ENCODE results near the gene C17orf113.

Gene C17orf113

DNA sequence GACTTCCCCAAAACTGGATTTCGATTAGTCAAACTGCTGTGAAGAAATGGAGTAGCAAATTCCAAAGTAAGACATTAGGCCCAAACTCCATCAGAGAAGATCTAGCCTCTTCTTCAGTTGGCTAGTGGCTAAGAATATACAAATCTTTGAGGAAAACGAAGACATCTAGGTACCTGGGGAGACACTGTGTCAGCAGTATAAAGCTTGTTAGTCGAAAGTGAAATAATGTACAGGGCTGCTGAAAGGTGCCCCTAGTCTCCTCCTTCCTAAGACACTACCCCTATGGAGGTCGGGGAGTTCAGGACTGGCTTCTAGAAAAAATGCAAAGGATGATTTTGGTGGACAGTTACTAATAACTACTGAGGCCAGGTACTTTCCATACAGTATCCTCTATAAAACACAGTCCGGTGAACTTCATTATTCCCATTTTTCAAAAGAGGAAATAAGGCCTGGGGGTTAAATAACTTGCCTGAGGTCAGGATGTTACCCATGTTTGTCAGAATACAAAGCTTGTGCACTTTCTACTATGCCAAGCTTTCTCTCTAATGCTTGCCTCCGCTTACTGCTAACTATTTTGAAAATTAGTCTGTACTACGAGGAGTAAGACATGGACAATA, 48.1 kb downstream of the C17orf113 start:
- H3K9me3 ChIP-seq (ENCODE audit: control insufficient read depth in 2 of 2, low read length in 2 of 2), result no peaks in the 10 kb centered on the region
- no peak overlapping the region for H3K27ac ChIP-seq (ENCODE audit: low read depth in 2 of 2, low read length in 2 of 2)
- peak overlapping the region in 1 of 2 donors; percentile 19 for H3K9ac ChIP-seq (ENCODE audit: low read depth in 1 of 2, low read length in 2 of 2)
- no peaks in the 10 kb centered on the region for H3K27me3 ChIP-seq (ENCODE audit: control insufficient read depth in 2 of 2, insufficient read depth in 2 of 2, low read length in 2 of 2)
- peaks cover 19 to 26% of the 10 kb centered on the region in 2 donors for H3K36me3 ChIP-seq (ENCODE audit: control insufficient read depth in 2 of 2, insufficient read depth in 2 of 2, low read length in 2 of 2)
- peaks cover 7 to 35% of the 10 kb centered on the region in 2 donors for H3K4me1 ChIP-seq (ENCODE audit: control insufficient read depth in 2 of 2, insufficient read depth in 2 of 2, low read length in 2 of 2)
- no peak overlapping the region for H3K4me3 ChIP-seq (ENCODE audit: low read length in 2 of 2)

DNA sequence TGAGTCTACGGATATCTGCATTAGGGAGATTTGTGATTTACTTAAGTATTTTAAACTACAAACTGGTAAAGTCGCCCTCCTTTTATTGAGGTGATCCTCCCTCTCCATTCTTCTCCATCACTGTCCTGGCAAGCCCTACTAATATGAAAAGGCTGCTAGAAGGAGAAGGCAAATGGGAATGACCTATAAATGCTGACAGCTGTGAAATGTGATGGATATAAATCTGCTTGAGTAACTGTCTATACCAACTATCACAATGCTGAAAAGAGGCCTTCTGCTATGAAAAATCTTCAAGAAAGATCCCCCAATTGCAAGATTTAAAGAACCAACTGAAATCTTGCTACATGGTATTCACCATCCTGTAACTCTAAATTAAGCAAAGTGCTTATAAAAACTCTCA, 48.7 kb downstream of the C17orf113 start:
- H3K9ac ChIP-seq (ENCODE audit: low read depth in 1 of 2, low read length in 2 of 2), result peak overlapping the region in 1 of 2 donors; percentile 19
- no peak overlapping the region for H3K27ac ChIP-seq (ENCODE audit: low read depth in 2 of 2, low read length in 2 of 2)
- no peaks in the 10 kb centered on the region for H3K27me3 ChIP-seq (ENCODE audit: control insufficient read depth in 2 of 2, insufficient read depth in 2 of 2, low read length in 2 of 2)
- H3K4me1 ChIP-seq (ENCODE audit: control insufficient read depth in 2 of 2, insufficient read depth in 2 of 2, low read length in 2 of 2), result peaks cover 7 to 35% of the 10 kb centered on the region in 2 donors
- no peaks in the 10 kb centered on the region for H3K9me3 ChIP-seq (ENCODE audit: control insufficient read depth in 2 of 2, low read length in 2 of 2)
- peaks cover 24 to 30% of the 10 kb centered on the region in 2 donors for H3K36me3 ChIP-seq (ENCODE audit: control insufficient read depth in 2 of 2, insufficient read depth in 2 of 2, low read length in 2 of 2)
- H3K4me3 ChIP-seq (ENCODE audit: low read length in 2 of 2), result no peak overlapping the region

DNA sequence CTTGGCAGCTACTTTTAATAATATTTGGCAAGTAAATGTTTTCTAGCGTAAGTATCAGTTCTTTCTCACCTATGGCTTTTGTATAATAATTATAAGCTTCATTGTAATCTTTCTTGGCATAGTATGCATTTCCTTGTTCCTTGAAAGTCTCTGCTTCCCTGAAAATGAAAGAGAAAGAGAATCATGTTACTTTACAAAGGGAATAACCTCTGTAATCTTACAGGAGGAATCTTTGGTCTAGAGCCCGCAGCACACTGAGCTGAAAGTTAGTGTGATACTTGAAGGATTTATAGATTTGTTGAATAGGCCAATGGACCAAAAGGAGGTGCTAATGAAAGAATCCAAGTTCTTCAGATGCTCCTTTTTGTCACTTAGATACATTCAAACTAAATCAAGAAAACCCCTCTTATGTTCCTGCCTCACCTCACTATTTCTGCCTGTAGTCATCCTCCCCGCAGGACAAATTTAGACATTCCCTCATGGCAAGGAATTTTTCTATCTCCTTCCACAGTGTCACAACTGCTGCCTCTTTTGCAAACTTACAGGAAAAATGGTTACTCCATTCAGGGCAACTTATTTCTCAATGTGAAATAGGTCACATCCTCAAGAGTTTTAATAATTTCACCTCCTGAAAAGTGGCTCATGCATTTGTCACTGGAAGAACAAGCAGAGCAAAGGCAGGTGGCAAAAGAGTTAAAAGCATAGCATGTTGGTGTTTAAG, 49.8 kb downstream of the C17orf113 start:
- peaks cover 33 to 42% of the 10 kb centered on the region in 2 donors for H3K36me3 ChIP-seq (ENCODE audit: control insufficient read depth in 2 of 2, insufficient read depth in 2 of 2, low read length in 2 of 2)
- peak overlapping the region in 1 of 2 donors; percentile 34 for H3K9ac ChIP-seq (ENCODE audit: low read depth in 1 of 2, low read length in 2 of 2)
- peak overlapping the region; percentile 61 to 79 for H3K27ac ChIP-seq (ENCODE audit: low read depth in 2 of 2, low read length in 2 of 2)

DNA sequence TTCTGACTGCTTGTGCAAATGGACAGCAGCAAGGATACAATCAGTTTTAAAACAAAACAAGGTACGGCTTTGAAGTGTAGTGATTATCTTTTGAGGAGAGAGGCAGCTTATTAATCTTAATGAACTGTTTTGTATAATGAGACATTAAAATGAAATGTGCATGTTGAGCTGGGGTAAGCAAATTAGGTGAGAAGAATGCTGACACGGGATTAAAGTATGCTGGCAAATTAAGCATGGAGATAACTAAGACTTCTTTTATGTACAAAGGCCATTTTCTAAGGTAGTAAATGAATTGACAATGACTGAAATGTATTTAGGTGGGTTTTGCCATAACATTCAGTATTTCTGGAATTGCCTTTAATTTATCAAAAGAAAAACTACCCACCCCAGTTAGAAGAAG, 51.9 kb downstream of the C17orf113 start:
- peaks cover 48 to 54% of the 10 kb centered on the region in 2 donors for H3K36me3 ChIP-seq (ENCODE audit: control insufficient read depth in 2 of 2, insufficient read depth in 2 of 2, low read length in 2 of 2)

More for the DNA sequence above, 49.8 kb downstream of the C17orf113 start:
- Histone ChIP-seq H3K4me3 (ENCODE audit: low read length in 2 of 2) (no peak overlapping the region), H3K27me3 (ENCODE audit: control insufficient read depth in 2 of 2, insufficient read depth in 2 of 2, low read length in 2 of 2) (no peaks in the 10 kb centered on the region), H3K4me1 (ENCODE audit: control insufficient read depth in 2 of 2, insufficient read depth in 2 of 2, low read length in 2 of 2) (peaks cover 7 to 35% of the 10 kb centered on the region in 2 donors), H3K9me3 (ENCODE audit: control insufficient read depth in 2 of 2, low read length in 2 of 2) (no peaks in the 10 kb centered on the region)

DNA sequence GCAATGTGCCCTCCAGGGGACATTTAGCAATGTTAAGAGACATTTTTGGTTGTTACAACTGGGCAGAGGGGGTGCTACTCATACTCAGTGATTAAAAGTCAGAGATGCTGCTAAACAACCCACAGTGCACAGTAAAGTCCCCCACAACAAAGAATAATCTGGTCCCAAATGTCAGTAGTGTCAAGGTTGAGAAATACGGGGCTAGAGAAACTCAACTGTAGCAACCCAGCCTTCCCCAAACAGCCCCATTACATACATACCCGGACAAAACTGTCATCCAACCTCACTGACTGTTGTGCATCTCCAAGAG, 53.6 kb downstream of the C17orf113 start:
- H3K27me3 ChIP-seq (ENCODE audit: control insufficient read depth in 2 of 2, insufficient read depth in 2 of 2, low read length in 2 of 2), result no peaks in the 10 kb centered on the region
- no peak overlapping the region for H3K4me3 ChIP-seq (ENCODE audit: low read length in 2 of 2)
- no peak overlapping the region for H3K9ac ChIP-seq (ENCODE audit: low read depth in 1 of 2, low read length in 2 of 2)
- H3K4me1 ChIP-seq (ENCODE audit: control insufficient read depth in 2 of 2, insufficient read depth in 2 of 2, low read length in 2 of 2), result peaks cover 0 to 17% of the 10 kb centered on the region in 2 donors
- no peaks in the 10 kb centered on the region for H3K9me3 ChIP-seq (ENCODE audit: control insufficient read depth in 2 of 2, low read length in 2 of 2)
- peaks cover 56 to 59% of the 10 kb centered on the region in 2 donors for H3K36me3 ChIP-seq (ENCODE audit: control insufficient read depth in 2 of 2, insufficient read depth in 2 of 2, low read length in 2 of 2)
- no peak overlapping the region for H3K27ac ChIP-seq (ENCODE audit: low read depth in 2 of 2, low read length in 2 of 2)

More for the DNA sequence above, 51.9 kb downstream of the C17orf113 start:
- Histone ChIP-seq H3K4me3 (ENCODE audit: low read length in 2 of 2) (no peak overlapping the region), H3K27me3 (ENCODE audit: control insufficient read depth in 2 of 2, insufficient read depth in 2 of 2, low read length in 2 of 2) (no peaks in the 10 kb centered on the region), H3K27ac (ENCODE audit: low read depth in 2 of 2, low read length in 2 of 2) (no peak overlapping the region), H3K4me1 (ENCODE audit: control insufficient read depth in 2 of 2, insufficient read depth in 2 of 2, low read length in 2 of 2) (peaks cover 7 to 27% of the 10 kb centered on the region in 2 donors), H3K9me3 (ENCODE audit: control insufficient read depth in 2 of 2, low read length in 2 of 2) (no peaks in the 10 kb centered on the region), H3K9ac (ENCODE audit: low read depth in 1 of 2, low read length in 2 of 2) (no peak overlapping the region)

DNA sequence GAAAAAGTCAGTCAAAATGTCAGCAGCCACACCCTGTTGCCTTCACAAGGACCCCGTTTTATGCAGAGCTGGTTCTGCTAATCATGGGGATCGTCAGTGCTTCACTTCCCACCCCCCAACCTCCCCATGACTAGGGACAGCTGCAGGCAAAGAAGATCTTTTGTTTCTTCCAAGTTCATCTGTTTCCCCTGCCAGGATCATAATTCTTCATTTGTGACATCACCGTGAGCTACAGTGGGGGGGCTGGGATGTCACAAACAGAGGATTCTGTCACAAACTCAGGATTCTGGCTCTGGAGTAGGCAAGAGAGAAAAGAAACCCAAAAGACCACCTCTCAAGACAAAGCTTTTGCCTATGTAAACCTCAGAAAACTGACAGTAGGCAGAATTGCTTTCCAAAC, 57.8 kb downstream of the C17orf113 start:
- Histone ChIP-seq H3K27me3 (ENCODE audit: control insufficient read depth in 2 of 2, insufficient read depth in 2 of 2, low read length in 2 of 2) (no peaks in the 10 kb centered on the region), H3K36me3 (ENCODE audit: control insufficient read depth in 2 of 2, insufficient read depth in 2 of 2, low read length in 2 of 2) (peaks cover 58 to 76% of the 10 kb centered on the region in 2 donors), H3K4me3 (ENCODE audit: low read length in 2 of 2) (no peak overlapping the region), H3K9ac (ENCODE audit: low read depth in 1 of 2, low read length in 2 of 2) (no peak overlapping the region), H3K4me1 (ENCODE audit: control insufficient read depth in 2 of 2, insufficient read depth in 2 of 2, low read length in 2 of 2) (peaks cover 7 to 25% of the 10 kb centered on the region in 2 donors), H3K27ac (ENCODE audit: low read depth in 2 of 2, low read length in 2 of 2) (no peak overlapping the region), H3K9me3 (ENCODE audit: control insufficient read depth in 2 of 2, low read length in 2 of 2) (no peaks in the 10 kb centered on the region)

DNA sequence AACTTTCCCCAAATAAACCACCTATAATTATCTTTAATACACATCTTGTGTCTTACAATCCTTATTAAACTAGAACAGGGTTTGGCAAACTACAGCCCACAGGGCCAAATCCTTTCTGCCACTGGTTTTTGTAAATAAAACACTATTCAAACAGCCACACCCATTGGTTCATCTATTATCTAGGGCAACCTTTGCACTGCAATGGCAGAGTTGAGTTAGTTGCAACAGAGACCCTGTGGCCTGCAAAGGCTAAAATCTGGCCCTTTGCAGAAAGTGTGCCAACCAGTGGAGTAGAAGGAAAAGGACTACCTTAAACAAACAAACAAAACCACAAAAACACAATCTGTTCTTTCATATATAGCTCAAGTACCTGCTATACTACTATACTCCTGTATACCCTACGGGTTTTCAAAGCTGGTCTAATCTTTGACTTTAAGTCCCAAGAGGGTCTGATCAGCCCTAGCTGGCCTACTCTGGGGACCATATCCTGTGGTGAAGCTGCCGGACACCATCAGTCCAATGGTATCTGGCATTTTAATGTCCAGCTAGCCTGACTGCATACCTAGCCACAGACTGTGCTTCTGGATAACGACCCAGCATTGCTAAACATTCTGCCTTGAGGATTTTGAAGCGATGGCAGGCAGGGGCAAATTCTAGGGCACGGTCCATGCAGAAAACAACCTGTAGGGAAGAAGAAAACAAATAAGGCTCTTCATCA, 60.5 kb downstream of the C17orf113 start:
- Histone ChIP-seq H3K9ac (ENCODE audit: low read depth in 1 of 2, low read length in 2 of 2) (no peak overlapping the region), H3K27me3 (ENCODE audit: control insufficient read depth in 2 of 2, insufficient read depth in 2 of 2, low read length in 2 of 2) (no peaks in the 10 kb centered on the region), H3K4me3 (ENCODE audit: low read length in 2 of 2) (peak overlapping the region in 1 of 2 donors; percentile 15), H3K36me3 (ENCODE audit: control insufficient read depth in 2 of 2, insufficient read depth in 2 of 2, low read length in 2 of 2) (peaks cover 54 to 67% of the 10 kb centered on the region in 2 donors), H3K4me1 (ENCODE audit: control insufficient read depth in 2 of 2, insufficient read depth in 2 of 2, low read length in 2 of 2) (peaks cover 7 to 25% of the 10 kb centered on the region in 2 donors), H3K9me3 (ENCODE audit: control insufficient read depth in 2 of 2, low read length in 2 of 2) (no peaks in the 10 kb centered on the region), H3K27ac (ENCODE audit: low read depth in 2 of 2, low read length in 2 of 2) (peak overlapping the region; percentile 48 to 55)

DNA sequence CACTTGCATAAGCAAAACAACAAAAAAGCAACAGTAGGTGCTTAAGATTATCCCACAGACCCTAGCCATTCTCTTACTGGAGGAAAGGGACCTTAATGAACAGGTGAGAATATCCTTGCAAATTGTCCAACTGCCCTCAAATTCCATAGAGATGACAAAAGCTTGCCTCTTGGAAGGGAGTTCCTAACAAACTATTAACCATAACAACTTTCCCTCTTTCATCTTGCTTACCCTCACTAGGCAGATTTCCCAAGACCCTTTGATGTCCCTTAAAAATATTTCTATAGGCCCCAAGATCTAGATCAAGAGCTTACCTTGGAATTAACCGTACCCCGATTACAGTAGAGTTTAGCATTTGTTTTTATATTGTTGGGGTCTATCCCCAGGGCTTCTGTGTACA, 62.0 kb downstream of the C17orf113 start:
- Histone ChIP-seq H3K27ac (ENCODE audit: low read depth in 2 of 2, low read length in 2 of 2) (no peak overlapping the region), H3K9ac (ENCODE audit: low read depth in 1 of 2, low read length in 2 of 2) (no peak overlapping the region), H3K4me3 (ENCODE audit: low read length in 2 of 2) (no peak overlapping the region), H3K4me1 (ENCODE audit: control insufficient read depth in 2 of 2, insufficient read depth in 2 of 2, low read length in 2 of 2) (peaks cover 7 to 25% of the 10 kb centered on the region in 2 donors), H3K9me3 (ENCODE audit: control insufficient read depth in 2 of 2, low read length in 2 of 2) (no peaks in the 10 kb centered on the region), H3K36me3 (ENCODE audit: control insufficient read depth in 2 of 2, insufficient read depth in 2 of 2, low read length in 2 of 2) (peaks cover 51 to 70% of the 10 kb centered on the region in 2 donors), H3K27me3 (ENCODE audit: control insufficient read depth in 2 of 2, insufficient read depth in 2 of 2, low read length in 2 of 2) (no peaks in the 10 kb centered on the region)

Data from mucosa of rectum (tissue), 2 donors.